Activated T-cell treated with anti-CD3 and anti-CD28 coated beads, Interleukin-2, amount 50 U/mL, for 48 hours (primary cell): ENCODE measurements around the gene LMF1.

ENCODE experiments used
- DNase-seq, 2 experiments: peaks; one replicate each; pipeline ENCODE4 v3.0.0-alpha.2; 2020

LMF1 gene

DNA sequence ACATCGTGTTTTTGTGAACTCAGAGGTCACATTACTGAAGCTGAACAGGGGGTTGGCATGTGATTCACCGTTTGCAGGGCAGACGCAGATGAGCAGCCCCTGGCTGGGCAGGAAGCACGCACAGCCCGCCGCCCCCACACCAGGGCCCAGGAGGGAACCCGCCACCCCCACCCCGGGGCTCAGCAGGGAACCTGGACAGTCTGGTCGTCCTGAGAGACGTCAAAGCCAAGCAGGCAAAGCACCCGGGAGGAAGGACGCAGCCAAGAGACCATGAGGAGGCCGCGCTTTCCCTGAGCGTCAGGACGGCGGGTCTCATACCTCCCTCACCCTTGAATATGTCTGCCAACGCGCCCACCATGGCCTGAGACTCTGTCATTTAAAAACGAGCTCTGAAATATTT, 60.6 kb downstream of the LMF1 start:
- no peak for DNase-seq

DNA sequence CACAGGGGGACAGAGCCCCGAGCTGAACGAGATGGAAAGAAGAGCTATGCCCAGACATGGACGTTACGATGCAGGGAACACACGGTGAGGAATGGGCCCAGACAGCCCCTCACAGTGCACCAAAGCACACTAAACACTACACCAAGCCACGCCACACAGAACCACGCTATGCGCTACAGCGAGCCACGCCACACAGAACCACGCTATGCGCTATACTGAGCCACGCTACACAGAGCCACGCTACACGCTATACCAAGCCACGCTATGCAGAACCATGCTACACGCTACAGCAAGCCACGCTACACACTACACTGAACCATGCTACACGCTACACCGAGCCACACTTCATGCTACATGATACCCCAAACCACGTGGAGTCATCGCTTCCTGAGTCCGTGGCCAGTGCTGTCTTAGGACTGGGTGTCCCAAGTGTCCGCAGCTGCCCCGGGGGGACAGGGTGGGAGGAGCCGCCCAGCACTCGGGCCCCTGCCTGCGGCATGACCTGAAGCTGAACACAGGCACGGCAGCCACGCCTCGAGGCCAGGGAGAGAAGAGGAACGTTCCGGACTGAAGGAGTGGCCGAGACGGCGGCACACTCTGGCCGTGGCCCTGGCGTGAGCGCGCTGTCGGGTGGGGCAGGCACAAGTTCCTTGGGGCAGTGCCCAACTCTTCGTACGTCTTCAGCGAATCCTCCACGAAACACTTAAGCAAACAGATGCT, 61.3 kb downstream of the LMF1 start:
- DNase-seq, result no peak

DNA sequence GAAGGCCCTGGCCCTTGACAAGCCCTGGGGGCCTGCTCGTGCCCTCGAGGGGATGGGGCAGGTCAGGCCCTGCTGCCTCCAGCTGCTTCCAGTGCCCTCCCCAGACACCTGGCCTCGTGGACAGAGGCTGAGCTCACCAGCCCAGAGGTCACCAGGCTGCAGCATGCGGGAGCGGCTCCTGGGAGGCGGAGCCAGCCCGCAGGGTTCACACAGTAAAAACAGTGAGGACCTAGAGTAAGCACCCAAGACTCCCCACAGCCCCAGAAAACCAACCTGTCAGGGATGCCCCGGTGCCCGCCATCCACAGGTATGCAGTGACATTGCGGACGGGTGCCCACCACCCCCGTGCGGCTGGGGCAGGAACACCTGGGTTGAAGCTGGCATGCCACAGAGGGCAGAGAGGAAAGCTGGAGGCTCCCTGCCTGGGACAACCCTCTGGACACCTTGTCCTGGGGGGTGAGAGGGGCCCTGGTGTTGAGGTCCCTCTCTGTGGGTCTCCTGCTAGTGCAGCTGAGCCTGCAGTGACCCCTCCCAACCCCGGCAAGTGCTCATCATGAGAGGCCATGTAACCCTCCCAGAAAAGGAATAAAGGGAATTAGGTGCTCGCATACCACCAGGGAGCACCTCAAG, 62.1 kb downstream of the LMF1 start:
- no peak for DNase-seq

DNA sequence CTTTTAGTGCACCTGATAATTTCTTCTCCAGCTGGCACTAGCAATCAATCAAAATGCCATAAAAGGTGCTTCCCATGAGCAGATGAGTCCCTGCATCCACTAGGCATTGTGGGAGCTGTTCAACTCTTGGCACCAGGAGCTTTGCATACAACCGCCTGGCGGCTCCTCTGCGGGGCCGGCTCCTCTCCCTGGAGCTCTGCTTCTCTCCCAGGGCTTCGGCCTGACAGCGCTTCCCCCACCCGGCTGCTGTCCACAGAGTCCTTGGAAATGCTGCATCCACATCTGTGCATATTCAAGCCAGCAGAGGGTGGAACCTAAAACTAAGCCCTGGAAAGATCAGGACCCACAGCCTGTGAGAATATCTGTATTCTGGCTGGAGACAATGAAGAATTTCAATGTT, 62.9 kb downstream of the LMF1 start:
- DNase-seq, result no peak

- no peak for DNase-seq
Measured at GRCh38 chr16:907361-907760, 63.4 kb downstream of the LMF1 start.

- DNase-seq, result no peak
Measured at GRCh38 chr16:906296-906695, 64.5 kb downstream of the LMF1 start.

DNA sequence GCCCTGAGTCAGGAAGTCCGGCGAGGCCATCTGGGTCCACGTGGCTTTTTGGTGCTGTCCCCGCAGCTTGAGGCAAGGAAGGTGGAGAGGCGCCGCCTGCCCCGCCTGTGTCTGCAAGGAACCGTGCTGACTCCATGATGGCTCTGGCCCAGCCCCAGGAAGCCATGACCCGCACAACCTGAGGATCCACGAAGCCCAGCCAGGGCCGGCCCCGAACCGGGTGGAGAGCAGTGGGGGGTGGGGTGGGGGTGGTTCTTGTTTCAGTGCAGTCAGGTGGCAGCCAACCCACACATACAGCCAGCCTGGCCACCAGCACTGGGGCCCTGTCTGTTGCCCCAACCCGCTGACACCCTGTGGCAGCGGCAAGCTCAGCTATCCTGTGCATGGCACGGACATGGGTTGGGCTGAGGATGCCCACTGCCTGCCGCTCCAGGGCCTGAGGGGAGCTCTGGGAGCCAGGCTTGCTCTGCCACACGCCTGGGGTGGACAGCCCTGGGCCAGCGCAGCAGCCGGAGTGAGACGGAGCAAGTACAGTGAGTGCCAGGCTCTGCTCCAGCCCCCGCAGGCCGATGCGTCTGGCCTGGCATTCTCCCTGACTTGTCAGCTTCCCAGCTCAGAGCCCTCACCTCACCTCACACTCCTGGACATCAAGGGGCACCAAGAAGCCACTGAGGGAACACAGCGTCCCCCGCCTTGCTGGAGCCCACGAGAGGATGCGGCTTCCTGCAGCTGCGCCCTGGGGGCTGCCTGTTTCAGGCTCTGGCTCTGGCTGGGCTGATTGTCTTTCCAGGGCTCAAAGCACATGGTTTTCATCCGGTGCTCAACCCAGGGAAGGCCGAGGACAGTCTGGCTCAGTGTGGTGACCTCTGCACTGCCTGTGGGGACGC, 68.8 kb downstream of the LMF1 start:
- DNase-seq, result no peak

- DNase-seq, result no peak
Measured at GRCh38 chr16:901149-901548, 69.6 kb downstream of the LMF1 start.

DNA sequence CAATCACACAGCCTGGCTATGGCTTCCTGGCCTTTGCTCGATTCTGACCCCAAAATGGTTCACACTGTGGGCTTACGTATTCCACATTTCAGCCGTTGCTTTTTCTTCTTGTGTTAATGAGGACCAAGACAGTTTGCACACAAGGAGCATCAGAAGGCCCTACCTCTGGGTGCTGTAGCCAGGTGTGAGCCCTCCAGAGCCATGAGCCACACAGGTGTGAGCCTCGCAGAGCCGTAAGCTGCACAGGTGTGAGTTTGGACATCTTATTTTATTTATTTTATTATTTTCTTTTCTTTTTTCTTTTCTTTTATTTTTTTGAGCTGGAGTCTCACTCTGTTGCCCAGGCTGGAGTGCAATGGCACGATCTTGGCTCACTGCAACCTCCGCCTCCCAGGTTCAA, 70.6 kb downstream of the LMF1 start:
- DNase-seq, result no peak

DNA sequence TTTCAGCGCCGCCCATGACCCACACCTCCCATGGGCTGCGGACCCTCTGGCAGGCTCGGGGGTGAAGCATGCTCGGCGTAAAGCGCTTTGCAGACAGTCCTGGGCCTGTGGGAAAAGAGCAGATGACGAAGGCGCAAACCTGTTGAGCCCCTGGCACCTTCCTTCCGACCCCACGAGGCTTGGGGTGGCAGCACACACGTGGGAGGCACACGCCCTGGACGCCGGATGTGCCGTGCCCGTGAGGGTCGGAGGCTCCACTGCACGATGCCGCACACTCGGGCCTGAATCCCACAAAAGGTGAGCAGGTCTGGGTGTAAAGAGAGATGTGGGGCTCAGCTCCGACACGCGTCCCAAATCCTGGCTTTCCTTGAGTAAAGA, 71.1 kb downstream of the LMF1 start:
- DNase-seq, result no peak

GRCh38 chr16:898761-899682, 71.8 kb downstream of the LMF1 start:
- no peak for DNase-seq

DNA sequence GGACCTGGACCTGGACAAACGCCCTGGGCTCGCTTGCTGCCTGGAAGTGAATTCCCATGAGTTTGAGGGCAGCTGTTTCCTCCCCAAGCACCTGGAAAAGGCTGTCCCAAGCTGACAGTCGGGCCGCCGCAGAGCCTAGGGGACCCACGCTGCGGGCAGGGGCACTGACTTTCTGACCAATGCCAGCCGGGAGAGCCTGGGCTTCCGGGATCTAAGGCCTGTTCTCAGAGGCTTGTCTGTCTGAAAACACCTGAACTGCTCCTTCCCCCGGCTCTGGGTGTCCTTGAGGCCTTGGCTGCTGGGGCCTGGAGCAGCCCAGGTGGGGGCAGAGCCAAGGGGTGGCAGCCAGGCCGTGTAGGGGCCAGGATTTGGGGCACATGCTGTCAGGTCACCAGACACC, 72.6 kb downstream of the LMF1 start:
- DNase-seq, result no peak

DNA sequence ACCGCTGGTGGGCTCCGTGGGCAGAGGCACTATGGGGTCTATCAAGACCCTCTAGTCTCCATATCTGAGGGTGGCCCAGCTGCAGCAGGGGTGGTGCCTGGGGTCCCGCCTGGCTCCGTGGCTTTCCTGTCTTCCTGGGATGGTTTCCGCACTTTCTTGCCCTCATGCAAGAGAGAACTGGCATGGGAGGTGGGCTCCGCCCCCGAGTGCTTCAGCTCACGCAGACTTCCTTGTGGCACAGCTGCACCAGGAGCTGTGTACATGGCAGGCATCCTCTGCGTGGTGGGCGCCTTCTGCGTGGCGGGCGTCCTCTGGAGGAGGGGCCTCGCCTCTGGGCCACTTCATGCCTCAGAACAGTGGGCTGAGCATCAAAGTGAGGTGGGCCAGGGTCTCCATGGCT, 73.1 kb downstream of the LMF1 start:
- DNase-seq, result no peak

DNA sequence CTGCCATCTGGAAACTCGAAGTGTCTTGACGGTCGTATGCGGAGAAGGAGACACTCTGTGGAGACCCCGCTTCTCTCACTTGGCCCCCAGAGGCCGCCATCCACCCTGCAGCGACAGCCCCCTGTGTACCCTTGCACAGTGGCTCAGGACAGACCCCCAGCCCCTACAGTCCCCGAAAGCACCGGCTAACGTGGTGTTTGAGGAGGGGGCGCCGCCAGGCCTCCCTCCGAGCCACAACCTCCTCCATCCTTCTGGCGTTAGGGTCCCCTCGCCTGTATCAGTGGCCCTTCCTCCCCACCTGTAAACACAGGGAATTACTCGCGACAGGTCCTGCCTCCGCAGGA, 73.6 kb downstream of the LMF1 start:
- no peak for DNase-seq

GRCh38 chr16:896261-897199, 74.3 kb downstream of the LMF1 start:
- no peak for DNase-seq

- no peak for DNase-seq
Measured at GRCh38 chr16:895371-895770, 75.4 kb downstream of the LMF1 start.

DNA sequence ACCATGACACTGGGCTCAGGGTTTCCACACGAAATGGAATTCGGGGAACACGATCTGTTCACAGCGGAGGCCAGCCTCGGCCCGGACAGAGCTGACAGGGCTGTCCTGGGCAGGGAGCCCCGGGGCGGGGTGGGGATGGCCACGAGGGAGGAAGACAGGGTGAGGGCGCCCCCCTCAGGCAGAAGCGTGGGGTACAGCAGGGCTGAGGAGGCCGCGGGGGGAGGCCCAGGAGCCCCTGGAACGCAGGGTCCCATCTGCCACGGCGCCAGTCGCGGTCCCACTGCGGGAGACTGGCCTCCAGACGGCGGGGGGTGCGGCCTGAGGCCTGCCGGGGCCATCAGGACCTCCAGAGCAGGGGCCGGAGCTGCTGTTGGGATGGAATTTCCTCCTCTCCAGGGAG, 75.9 kb downstream of the LMF1 start:
- peak in 1 of 2 experiments; percentile 24 for DNase-seq

DNA sequence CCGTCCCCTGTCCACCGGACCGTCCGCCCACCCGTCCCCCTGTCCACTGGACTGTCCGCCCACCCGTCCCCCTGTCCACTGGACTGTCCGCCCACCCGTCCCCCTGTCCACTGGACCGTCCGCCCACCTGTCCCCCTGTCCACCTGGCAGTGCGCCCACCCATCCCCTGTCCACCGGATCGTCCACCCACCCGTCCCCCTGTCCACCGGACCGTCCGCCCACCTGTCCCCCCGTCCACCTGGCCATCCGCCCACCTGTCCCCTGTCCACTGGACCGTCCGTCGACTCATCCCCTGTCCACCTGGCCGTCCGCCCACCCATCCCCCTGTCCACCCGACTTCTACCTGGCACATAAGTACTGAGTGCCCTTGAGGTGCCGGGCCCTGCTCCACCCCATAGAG, 76.6 kb downstream of the LMF1 start:
- DNase-seq, result no peak

GRCh38 chr16:893360-893759, 77.4 kb downstream of the LMF1 start:
- no peak for DNase-seq

GRCh38 chr16:892536-893255, 78.1 kb downstream of the LMF1 start:
- no peak for DNase-seq

GRCh38 chr16:892006-892405, 78.8 kb downstream of the LMF1 start:
- DNase-seq, result no peak
